ENCODE results near the gene SWAP70.

Gene SWAP70

GRCh38 chr11:9745411-9746211, 81.7 kb downstream of the SWAP70 start:
- CTCF ChIA-PET: interaction anchor here (0.9 to 6.8 kb wide), 9 partner anchors 10 to 239 kb away, joined by 3 to 94 read pairs (median 5); no protein-coding TSS in a partner anchor
- no peak for TF ChIP-seq CTCF (IDR thresholded peaks at IDR 0.05; ENCODE audit: control extremely low read depth, extremely low read depth, low read depth, missing control alignments)
- POLR2A ChIA-PET: no interaction called here
- no peak for DNase-seq (ENCODE audit: extremely low spot score)

GRCh38 chr11:9747229-9747628, 83.4 kb downstream of the SWAP70 start:
- CTCF ChIA-PET: interaction anchor here (1.0 to 6.8 kb wide), 20 partner anchors 12 to 571 kb away, joined by 3 to 94 read pairs (median 6); no protein-coding TSS in a partner anchor
- POLR2A ChIA-PET: interaction anchor here (0.5 kb wide), 1 partner anchor 276 kb away, joined by 3 read pairs; no protein-coding TSS in a partner anchor

GRCh38 chr11:9747828-9748227, 84.0 kb downstream of the SWAP70 start:
- no peak for DNase-seq (ENCODE audit: extremely low spot score)
- POLR2A ChIA-PET: interaction anchor here (0.5 to 1.2 kb wide), 3 partner anchors 25 to 277 kb away, joined by 3 read pairs; partner anchors contain the start of gene WEE1
- CTCF ChIA-PET: interaction anchor here (0.7 to 6.8 kb wide), 45 partner anchors 11 to 631 kb away, joined by 3 to 94 read pairs (median 5); partner anchors contain the start of genes WEE1 and ZNF143
- TF ChIP-seq CTCF (IDR thresholded peaks at IDR 0.05; ENCODE audit: control extremely low read depth, extremely low read depth, low read depth, missing control alignments): no peak

More at GRCh38 chr11:9747229-9747628, 83.4 kb downstream of the SWAP70 start:
- TF ChIP-seq CTCF (IDR thresholded peaks at IDR 0.05; ENCODE audit: control extremely low read depth, extremely low read depth, low read depth, missing control alignments): no peak
- no peak for DNase-seq (ENCODE audit: extremely low spot score)

GRCh38 chr11:9748361-9748970, 84.6 kb downstream of the SWAP70 start:
- peak; percentile 91 for TF ChIP-seq CTCF (IDR thresholded peaks at IDR 0.05; ENCODE audit: control extremely low read depth, extremely low read depth, low read depth, missing control alignments)
- ChIA-PET CTCF (interaction anchor here (0.6 to 6.8 kb wide), 46 partner anchors 10 to 631 kb away, joined by 3 to 94 read pairs (median 4); partner anchors contain the start of genes WEE1 and ZNF143), POLR2A (interaction anchor here (0.6 to 1.2 kb wide), 2 partner anchors 26 to 175 kb away, joined by 3 read pairs; partner anchors contain the start of gene WEE1)
- DNase-seq (ENCODE audit: extremely low spot score): peak; percentile 77

GRCh38 chr11:9750551-9750950, 86.7 kb downstream of the SWAP70 start:
- CTCF ChIA-PET: interaction anchor here (1.0 to 6.8 kb wide), 12 partner anchors 8 to 558 kb away, joined by 3 to 94 read pairs (median 8); no protein-coding TSS in a partner anchor

More at GRCh38 chr11:9750551-9750950, 86.7 kb downstream of the SWAP70 start:
- no peak for DNase-seq (ENCODE audit: extremely low spot score)
- POLR2A ChIA-PET: no interaction called here
- TF ChIP-seq CTCF (IDR thresholded peaks at IDR 0.05; ENCODE audit: control extremely low read depth, extremely low read depth, low read depth, missing control alignments): no peak
